MM.1S (cell line): ENCODE data around the gene LRRC1.

ENCODE experiments used
- DNase-seq: peaks from one replicate; pipeline ENCODE4 v3.0.0-alpha.2; 2015
- H2AFZ ChIP-seq: fragments of 300-600 bp; sonication (generic); 2 replicates; pipeline ENCODE4 v1.6.0; 2016; ENCODE audit warnings: antibody characterized with exemption, low read length
- H3F3A ChIP-seq: fragments of 300-600 bp; sonication (generic); 2 replicates; pipeline ENCODE4 v1.6.1; 2016; ENCODE audit warnings: mild to moderate bottlenecking, antibody characterized with exemption, low read length, moderate library complexity, mixed read lengths; ENCODE audit not compliant: insufficient read depth
- H3K27ac ChIP-seq: fragments of 300-600 bp; sonication (generic); 2 replicates; pipeline ENCODE4 v1.5.1; 2016; ENCODE audit warnings: mild to moderate bottlenecking, low read length
- H3K27me3 ChIP-seq: fragments of 300-600 bp; sonication (generic); replicated peaks from 2 replicates; pipeline ENCODE4 v1.6.0; 2016; ENCODE audit warnings: low read length; ENCODE audit not compliant: insufficient read depth
- H3K36me3 ChIP-seq: fragments of 300-600 bp; sonication (generic); replicated peaks from 2 replicates; pipeline ENCODE4 v1.6.1; 2016; ENCODE audit warnings: mild to moderate bottlenecking, low read length, mixed read lengths; ENCODE audit not compliant: insufficient read depth
- H3K4me1 ChIP-seq: fragments of 300-600 bp; sonication (generic); 2 replicates; pipeline ENCODE4 v1.6.1; 2016; ENCODE audit warnings: low read length, mixed read lengths
- H3K4me2 ChIP-seq: fragments of 300-600 bp; sonication (generic); 2 replicates; pipeline ENCODE4 v1.6.0; 2016; ENCODE audit warnings: low read depth, low read length
- H3K4me3 ChIP-seq: fragments of 300-600 bp; sonication (generic); 2 replicates; pipeline ENCODE4 v1.5.1; 2016; ENCODE audit warnings: low read length, mixed read lengths
- H3K79me2 ChIP-seq: fragments of 300-600 bp; sonication (generic); 2 replicates; pipeline ENCODE4 v1.6.1; 2016; ENCODE audit warnings: mixed run types, low read length, mixed read lengths
- H3K9ac ChIP-seq: fragments of 300-600 bp; sonication (generic); 2 replicates; pipeline ENCODE4 v1.6.1; 2016; ENCODE audit warnings: low read length, mixed read lengths
- H3K9me2 ChIP-seq: fragments of 300-600 bp; sonication (generic); replicated peaks from 2 replicates; pipeline ENCODE4 v1.6.1; 2016; ENCODE audit warnings: mild to moderate bottlenecking, low read length, mixed read lengths; ENCODE audit not compliant: insufficient read depth
- H3K9me3 ChIP-seq: fragments of 300-600 bp; sonication (generic); replicated peaks from 2 replicates; pipeline ENCODE4 v1.6.1; 2016; ENCODE audit warnings: mild to moderate bottlenecking, low read length, mixed read lengths; ENCODE audit not compliant: insufficient read depth
- H4K20me1 ChIP-seq: fragments of 300-600 bp; sonication (generic); 2 replicates; pipeline ENCODE4 v1.6.1; 2016; ENCODE audit warnings: mild to moderate bottlenecking, low read length, moderate library complexity, mixed read lengths; ENCODE audit not compliant: insufficient read depth
- EZH2 ChIP-seq: fragments of 300-600 bp; sonication (generic); optimal IDR thresholded peaks from 2 replicates; pipeline ENCODE3; 2017; ENCODE audit warnings: low read depth, mild to moderate bottlenecking, antibody characterized with exemption, low read length, mixed read lengths
- EZH2phosphoT487 ChIP-seq: fragments of 300-600 bp; sonication (generic); IDR thresholded peaks from 2 replicates; pipeline ENCODE4 v1.6.1; 2018; ENCODE audit warnings: antibody characterized with exemption, low read length
- TF ChIP-seq, protein P1 (sequence below): fragments of 300-600 bp; sonication (generic); IDR thresholded peaks from 2 replicates; pipeline ENCODE4 v1.5.1; 2016; ENCODE audit warnings: antibody characterized with exemption, low read length, mixed read lengths

The LRRC1 gene

DNA sequence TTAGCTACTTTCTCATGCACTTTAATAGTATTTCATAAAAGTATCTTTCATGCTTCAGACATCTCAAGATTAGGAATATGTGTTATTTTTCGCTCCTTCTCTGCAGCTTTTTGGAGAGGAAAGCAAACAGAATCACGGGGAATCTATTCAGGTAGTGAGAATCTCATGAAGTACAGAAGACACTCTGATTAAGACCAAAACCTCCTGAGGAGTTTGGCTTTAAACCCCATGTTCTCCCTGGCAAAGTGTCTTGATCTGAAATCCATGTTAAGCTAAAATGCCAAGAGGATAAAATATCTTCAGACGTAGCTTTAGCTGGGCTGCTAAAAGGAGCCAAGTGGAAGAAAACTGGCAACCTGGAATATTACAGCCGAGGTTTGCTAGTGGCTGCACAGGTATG is 149.3 kb downstream of the LRRC1 start:
- no peak for DNase-seq
- no peak overlapping the region for H3K4me2 ChIP-seq
- H3K4me3 ChIP-seq = no peak overlapping the region
- no peaks in the 10 kb centered on the region for H3F3A ChIP-seq
- H3K9ac ChIP-seq = no peak overlapping the region
- no peak overlapping the region for H3K27ac ChIP-seq
- no peaks in the 10 kb centered on the region for H3K9me2 ChIP-seq
- no peaks in the 10 kb centered on the region for H3K79me2 ChIP-seq
- TF ChIP-seq EZH2 (no peak), EZH2phosphoT487 (no peak)
- TF ChIP-seq, protein P1, sequence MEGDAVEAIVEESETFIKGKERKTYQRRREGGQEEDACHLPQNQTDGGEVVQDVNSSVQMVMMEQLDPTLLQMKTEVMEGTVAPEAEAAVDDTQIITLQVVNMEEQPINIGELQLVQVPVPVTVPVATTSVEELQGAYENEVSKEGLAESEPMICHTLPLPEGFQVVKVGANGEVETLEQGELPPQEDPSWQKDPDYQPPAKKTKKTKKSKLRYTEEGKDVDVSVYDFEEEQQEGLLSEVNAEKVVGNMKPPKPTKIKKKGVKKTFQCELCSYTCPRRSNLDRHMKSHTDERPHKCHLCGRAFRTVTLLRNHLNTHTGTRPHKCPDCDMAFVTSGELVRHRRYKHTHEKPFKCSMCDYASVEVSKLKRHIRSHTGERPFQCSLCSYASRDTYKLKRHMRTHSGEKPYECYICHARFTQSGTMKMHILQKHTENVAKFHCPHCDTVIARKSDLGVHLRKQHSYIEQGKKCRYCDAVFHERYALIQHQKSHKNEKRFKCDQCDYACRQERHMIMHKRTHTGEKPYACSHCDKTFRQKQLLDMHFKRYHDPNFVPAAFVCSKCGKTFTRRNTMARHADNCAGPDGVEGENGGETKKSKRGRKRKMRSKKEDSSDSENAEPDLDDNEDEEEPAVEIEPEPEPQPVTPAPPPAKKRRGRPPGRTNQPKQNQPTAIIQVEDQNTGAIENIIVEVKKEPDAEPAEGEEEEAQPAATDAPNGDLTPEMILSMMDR = no peak
- H3K27me3 ChIP-seq = no peaks in the 10 kb centered on the region
- H3K9me3 ChIP-seq = no peaks in the 10 kb centered on the region
- H2AFZ ChIP-seq = no peak overlapping the region
- peaks cover 7% of the 10 kb centered on the region; the same call in 1 of the 2 replicates for H3K4me1 ChIP-seq
- H4K20me1 ChIP-seq = no peaks in the 10 kb centered on the region
- no peaks in the 10 kb centered on the region for H3K36me3 ChIP-seq

DNA sequence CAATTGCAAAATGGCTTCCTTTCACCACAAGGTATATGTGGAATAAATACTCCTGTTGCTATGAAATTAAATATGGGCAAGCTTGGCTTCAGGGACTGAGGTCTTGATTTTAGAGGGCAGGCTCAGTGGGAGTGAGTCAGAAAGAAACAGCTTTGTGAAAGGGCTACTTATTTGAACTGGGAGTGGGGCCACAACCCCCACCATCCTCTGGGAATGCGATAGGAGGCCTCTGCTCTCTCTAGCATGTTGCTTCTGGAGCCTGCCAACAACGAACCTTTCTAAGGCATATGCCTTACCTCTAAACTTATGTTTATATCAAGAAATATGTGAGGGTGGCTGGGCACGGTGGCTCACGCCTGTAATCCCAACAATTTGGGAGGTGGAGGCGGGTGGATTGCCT is 149.7 kb downstream of the LRRC1 start:
- Histone ChIP-seq H3K9ac (no peak overlapping the region), H3K4me1 (peaks cover 7% of the 10 kb centered on the region; the same call in 1 of the 2 replicates), H3K9me2 (no peaks in the 10 kb centered on the region), H2AFZ (no peak overlapping the region), H3K4me2 (no peak overlapping the region), H3K36me3 (no peaks in the 10 kb centered on the region), H3F3A (no peaks in the 10 kb centered on the region), H3K27me3 (no peaks in the 10 kb centered on the region), H4K20me1 (no peaks in the 10 kb centered on the region), H3K4me3 (no peak overlapping the region), H3K27ac (no peak overlapping the region), H3K79me2 (no peaks in the 10 kb centered on the region), H3K9me3 (no peaks in the 10 kb centered on the region)
- TF ChIP-seq, protein P1 = no peak
- TF ChIP-seq EZH2phosphoT487 (no peak), EZH2 (no peak)
- no peak for DNase-seq

DNA sequence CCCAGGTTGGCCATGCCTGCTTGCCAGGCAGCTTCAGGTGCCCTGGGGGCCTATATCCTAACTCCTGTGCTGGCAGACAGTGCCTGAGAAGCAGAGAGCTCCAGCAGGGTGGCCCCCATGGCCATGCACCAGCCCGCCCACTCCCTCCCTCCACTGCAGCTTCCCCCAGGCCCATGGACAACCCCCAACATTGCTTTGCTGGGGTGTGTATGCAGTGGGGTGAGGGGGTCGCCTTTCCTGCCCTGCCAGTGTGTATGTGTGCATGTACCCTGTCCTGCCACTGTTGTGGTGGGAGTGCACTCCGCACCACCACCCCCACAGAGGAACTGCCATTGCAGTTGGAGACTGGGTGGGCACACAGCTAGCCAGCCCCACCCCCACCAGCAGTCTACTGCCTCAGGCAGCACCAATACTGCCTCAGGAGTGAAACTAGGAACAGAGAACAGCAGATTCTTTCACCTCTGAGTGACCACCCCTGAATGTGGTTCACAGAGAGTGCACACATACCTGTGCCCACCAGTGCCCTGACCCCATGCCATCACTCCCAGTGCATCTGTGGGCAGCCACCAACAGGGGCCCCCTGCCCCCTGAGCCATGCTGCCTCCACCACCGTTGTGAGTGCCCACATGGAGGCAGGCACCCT is 151.1 kb downstream of the LRRC1 start:
- TF ChIP-seq, protein P1 = no peak
- TF ChIP-seq EZH2phosphoT487 = no peak
- TF ChIP-seq EZH2 = no peak
- Histone ChIP-seq H2AFZ (no peak overlapping the region), H3K36me3 (no peaks in the 10 kb centered on the region), H3K4me2 (no peak overlapping the region), H3K79me2 (no peaks in the 10 kb centered on the region), H3K4me3 (no peak overlapping the region), H3K4me1 (peaks cover 7% of the 10 kb centered on the region; the same call in 1 of the 2 replicates), H3K9me2 (no peaks in the 10 kb centered on the region), H3K27ac (no peak overlapping the region), H3K9ac (no peak overlapping the region), H4K20me1 (no peaks in the 10 kb centered on the region), H3K9me3 (no peaks in the 10 kb centered on the region), H3K27me3 (no peaks in the 10 kb centered on the region), H3F3A (no peaks in the 10 kb centered on the region)
- no peak for DNase-seq
